Heart left ventricle (tissue), 16 donors: Measurements from ENCODE around the gene VRTN. TPM values are rescaled to one million over a fixed set of nuclear protein-coding genes. Genes with fewer than 3 reads are reported as not detected.

Experiments used
- ATAC-seq, 4 donors: fragments of 200-7000 bp; cut with Tn5 transposase; one replicate each; pipeline ENCODE4 v1.9.1; 2020 to 2022; ENCODE audit warnings: moderate library complexity in 4 of 4, mild to moderate bottlenecking in 3 of 4, moderate number of reproducible peaks in 1 of 4
- DNase-seq, 5 donors: peaks; one replicate each; pipeline ENCODE4 v3.0.0-alpha.2; 2020
- H3K27ac ChIP-seq, 12 donors: fragments of 200-600 bp; sonication (generic) in 4 of 12; one replicate each; pipeline versions ENCODE4 v1.5.0 to v1.8.0; 2016 to 2022; ENCODE audit warnings: mild to moderate bottlenecking in 2 of 12
- H3K27me3 ChIP-seq, 9 donors: fragments of 200-600 bp; sonication (generic) in 2 of 9; one replicate each; pipeline versions ENCODE4 v1.5.1 to v1.8.0; 2016 to 2022; ENCODE audit warnings: mild to moderate bottlenecking in 3 of 9
- H3K36me3 ChIP-seq, 9 donors: fragments of 200-600 bp; sonication (generic) in 2 of 9; one replicate each; pipeline versions ENCODE4 v1.5.0 to v1.8.0; 2018 to 2022; ENCODE audit warnings: mild to moderate bottlenecking in 2 of 9
- H3K4me1 ChIP-seq, 12 donors: fragments of 200-600 bp; sonication (generic) in 4 of 12; one replicate each; pipeline versions ENCODE4 v1.5.0 to v1.8.0; 2016 to 2022; ENCODE audit warnings: mild to moderate bottlenecking in 3 of 12
- H3K4me3 ChIP-seq, 12 donors: fragments of 200-600 bp; sonication (generic) in 4 of 12; one replicate each; pipeline versions ENCODE4 v1.5.0 to v1.8.0; 2017 to 2022; ENCODE audit warnings: mild to moderate bottlenecking in 9 of 12, moderate library complexity in 4 of 12
- H3K9me3 ChIP-seq, 12 donors: fragments of 200-600 bp; sonication (generic) in 4 of 12; one replicate each; pipeline versions ENCODE4 v1.5.0 to v1.8.0; 2016 to 2022; ENCODE audit warnings: mild to moderate bottlenecking in 1 of 12
- CTCF ChIP-seq, 12 donors: fragments of 200-600 bp; sonication (generic) in 4 of 12; IDR thresholded peaks; one replicate each; pipeline versions ENCODE4 v1.5.0 to v1.8.0; 2018 to 2022; ENCODE audit warnings: antibody characterized with exemption in 12 of 12, mild to moderate bottlenecking in 5 of 12
- POLR2A ChIP-seq, 2 donors: fragments of 450-650 bp; IDR thresholded peaks; one replicate each; pipeline ENCODE4 v1.6.1; 2017; ENCODE audit warnings: antibody characterized with exemption in 2 of 2, mild to moderate bottlenecking in 2 of 2, moderate library complexity in 2 of 2
- WGBS, 4 donors: extraction: QIAGEN DNeasy Blood & Tissue Kit in 2 of 4; methylation state at CpG; one replicate each; pipeline versions ENCODE4 v1.1.5 to v1.1.7; 2013 to 2018; 5-methylcytosine and 5-hydroxymethylcytosine counted together
- intact Hi-C, 10 donors: fragments of 100-400 bp; cut with DNase I; formaldehyde crosslinking; loops; one replicate each; pipeline versions ENCODE4 v1.11.1 to v1.14.2; 2022
- polyA plus RNA-seq, 2 donors: library from polyadenylated mRNA; stranded (reverse); fragments of 200-250 nt; gene quantifications; one replicate each; pipeline ENCODE4 v1.2.3, GENCODE V29; 2013
- total RNA-seq, 9 donors: library from RNA; depleted of rRNA in 2 of 9; stranded (reverse); fragments of >200 nt in 2 of 9; fragmentation: NEBNext Ultra II Directional in 3 of 9; extraction: Animal tissue kit (Norgen Biotek cat#: 25700) in 3 of 9; gene quantifications; one replicate each; pipeline versions ENCODE4 v1.1.0 to v1.2.4, GENCODE V29; 2016 to 2023
- donor health status: ischemic (EF 13 %, LVEDD 7.1; RV severe dilation, severe dysfunction).
- donor health status: healthy with polysubstance abuse.
- donor health status: DM: no; HTN: yes; CAD: no.
- donor health status: DM: no; HTN: no; CAD: no.
- donor health status: ischemic (EF 25% LVEDD 6.9; RV normal size, moderate dysfunction).
- donor health status: ischemic (EF 25% LVEDD 5.7; RV mildly dilated, moderate dysfunction).
- donor health status: healthy.
- donor health status: DM: yes; HTN: yes; CAD: no.
- donor health status: ischemic (EF 35%, LVEDD 5.7; RV mildly dilated, moderate dysfunction).
- donor health status: nonischemic (EF 11% LVEDD 7.7; RV severe dilation, severe dysfunction).
- donor health status: DM: yes; HTN: yes; CAD: no.
- donor health status: PGD.
- donor health status: ischemic (EF 29% LVEDD 5.4; RV normal size, mild dysfunction).
- donor health status: nonischemic (EF 23%, LVEDD 6.1; RV moderate dilation, normal function).

The VRTN gene
- total and polyA plus RNA-seq, 11 donors, result not detected

- intact Hi-C loops, result no loop called here
These were observed 38.9 kb upstream of the VRTN start for GRCh38 chr14:74309125-74310022.

DNA sequence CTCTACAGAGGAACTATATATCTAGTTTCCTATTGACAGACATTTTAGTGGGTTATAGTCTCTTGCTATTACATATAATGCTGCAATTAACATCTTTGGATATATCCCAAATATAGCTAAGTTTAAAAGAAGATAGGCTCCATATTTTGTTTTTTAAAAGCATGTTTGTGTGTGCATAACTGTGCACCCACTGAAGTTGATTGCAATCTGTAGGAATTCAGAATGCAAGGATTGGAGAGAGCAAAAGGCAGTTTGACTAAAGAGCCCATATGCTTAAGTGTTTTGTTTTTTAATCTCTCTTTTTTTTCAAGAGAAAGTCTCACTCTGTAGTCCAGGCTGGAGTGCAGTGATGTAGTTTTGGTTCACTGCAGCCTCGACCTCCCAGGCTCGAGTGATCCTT is 36.1 kb upstream of the VRTN start:
- Histone ChIP-seq H3K9me3 (no peaks in the 10 kb centered on the region), H3K4me1 (peaks cover 0 to 5% (median 0%) of the 10 kb centered on the region in 12 donors), H3K36me3 (no peaks in the 10 kb centered on the region), H3K4me3 (no peak overlapping the region), H3K27ac (no peak overlapping the region), H3K27me3 (no peaks in the 10 kb centered on the region)
- ATAC-seq (no peak), DNase-seq (no peak)
- intact Hi-C loops, result no loop called here
- TF ChIP-seq POLR2A (IDR thresholded peaks at IDR 0.05) (no peak), CTCF (IDR thresholded peaks at IDR 0.05) (no peak)
- WGBS, 4 donors, result 79 to 90% (median 82%) methylated on average over 2 of the region's 2 CpGs

More at GRCh38 chr14:74309125-74310022, 38.9 kb upstream of the VRTN start:
- ATAC-seq (no peak), DNase-seq (no peak)
- no peak overlapping the region for H3K4me3 ChIP-seq
- H3K27me3 ChIP-seq, result no peaks in the 10 kb centered on the region
- peaks cover 0 to 5% (median 0%) of the 10 kb centered on the region in 12 donors for H3K4me1 ChIP-seq
- TF ChIP-seq CTCF (IDR thresholded peaks at IDR 0.05), result no peak
- TF ChIP-seq POLR2A (IDR thresholded peaks at IDR 0.05), result no peak
- H3K9me3 ChIP-seq, result no peaks in the 10 kb centered on the region
- 84 to 89% (median 87%) methylated on average over 8 of the region's 8 CpGs for WGBS, 4 donors
- no peaks in the 10 kb centered on the region for H3K36me3 ChIP-seq
- H3K27ac ChIP-seq, result no peak overlapping the region

DNA sequence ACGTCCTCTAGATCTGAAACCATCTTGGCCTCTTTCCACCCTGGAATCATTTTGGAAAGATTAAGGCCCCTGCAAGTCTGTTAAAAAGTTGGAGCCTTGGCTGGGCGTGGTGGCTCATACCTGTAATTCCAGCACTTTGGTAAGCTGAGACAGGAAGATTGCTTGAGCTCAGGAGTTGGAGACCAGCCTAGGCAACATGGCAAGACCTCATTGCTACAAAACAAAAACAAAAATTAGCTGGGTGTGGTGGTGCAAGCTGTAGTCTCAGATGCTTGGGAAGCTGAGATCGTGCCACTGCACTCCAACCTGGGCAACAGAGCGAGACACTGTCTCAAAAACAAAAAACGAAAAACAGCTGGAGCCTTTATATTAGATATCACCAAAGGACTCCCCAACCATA is 34.7 kb upstream of the VRTN start:
- Histone ChIP-seq H3K4me1 (peaks cover 0 to 5% (median 0%) of the 10 kb centered on the region in 12 donors), H3K4me3 (no peak overlapping the region), H3K27me3 (peaks cover 0 to 7% (median 0%) of the 10 kb centered on the region in 9 donors), H3K27ac (no peak overlapping the region), H3K9me3 (no peaks in the 10 kb centered on the region), H3K36me3 (no peaks in the 10 kb centered on the region)
- DNase-seq (no peak), ATAC-seq (no peak)
- TF ChIP-seq CTCF (IDR thresholded peaks at IDR 0.05), result no peak
- no peak for TF ChIP-seq POLR2A (IDR thresholded peaks at IDR 0.05)
- intact Hi-C loops, result no loop called here
- WGBS, 4 donors, result 65 to 75% (median 71%) methylated on average over 5 of the region's 5 CpGs

GRCh38 chr14:74314576-74314975 is 33.7 kb upstream of the VRTN start:
- 71 to 82% (median 76%) methylated on average over 4 of the region's 4 CpGs for WGBS, 4 donors
- ATAC-seq, result no peak
- TF ChIP-seq CTCF (IDR thresholded peaks at IDR 0.05) (no peak), POLR2A (IDR thresholded peaks at IDR 0.05) (no peak)

More at GRCh38 chr14:74314576-74314975, 33.7 kb upstream of the VRTN start:
- Histone ChIP-seq H3K27me3 (peaks cover 0 to 7% (median 0%) of the 10 kb centered on the region in 9 donors), H3K4me1 (no peaks in the 10 kb centered on the region), H3K27ac (no peak overlapping the region), H3K9me3 (no peaks in the 10 kb centered on the region), H3K4me3 (no peak overlapping the region), H3K36me3 (no peaks in the 10 kb centered on the region)
- no peak for DNase-seq
- intact Hi-C loops, result no loop called here
